Thyroid gland (tissue), 4 donors: ENCODE data around the gene UBR4. TPM values are rescaled to one million over a fixed set of nuclear protein-coding genes. Genes with fewer than 3 reads are reported as not detected.
A peak's percentile ranks its signal among the peaks of the same experiment; 100 is the strongest.

Source experiments
- DNase-seq, 2 donors: peaks; one replicate each; pipeline ENCODE4 v3.0.0-alpha.2; 2019
- H3K27ac ChIP-seq, 3 donors: fragments of 200-600 bp; sonication (generic); 1 replicate in 2 of 3; 2 replicates in 1 of 3; pipeline ENCODE4 v1.5.1; 2016 to 2019; ENCODE audit warnings: mild to moderate bottlenecking in 1 of 3, moderate library complexity in 1 of 3
- H3K27me3 ChIP-seq: fragments of 200-600 bp; sonication (generic); one replicate; pipeline ENCODE4 v1.5.1; 2019
- H3K36me3 ChIP-seq, 2 donors: fragments of 200-600 bp; sonication (generic); one replicate each; pipeline ENCODE4 v1.5.1; 2016 to 2019
- H3K4me1 ChIP-seq, 2 donors: fragments of 200-600 bp; sonication (generic); one replicate each; pipeline ENCODE4 v1.5.1; 2017 to 2019
- H3K4me3 ChIP-seq, 3 donors: fragments of 200-600 bp; sonication (generic); replicated peaks in 1 of 3; 1 replicate in 2 of 3; 2 replicates in 1 of 3; pipeline ENCODE4 v1.5.1; 2016; ENCODE audit warnings: mild to moderate bottlenecking in 1 of 3
- H3K9me3 ChIP-seq: fragments of 200-600 bp; sonication (generic); one replicate; pipeline ENCODE4 v1.5.1; 2017
- CTCF ChIP-seq, 6 experiments: fragments of 200-600 bp in 3 of 6; fragments of 450-650 bp in 3 of 6; sonication (generic) in 3 of 6; IDR thresholded peaks; one replicate each; pipeline ENCODE4 v1.5.1; 2016 to 2019; ENCODE audit warnings: antibody characterized with exemption in 6 of 6, mild to moderate bottlenecking in 2 of 6, inconsistent platforms in 1 of 6, moderate library complexity in 1 of 6
- POLR2A ChIP-seq, 2 donors: fragments of 450-650 bp; IDR thresholded peaks; one replicate each; pipeline ENCODE4 v1.6.1; 2017; ENCODE audit warnings: antibody characterized with exemption in 2 of 2, mild to moderate bottlenecking in 2 of 2, moderate library complexity in 1 of 2
- WGBS, 2 donors: methylation state at CpG; one replicate each; pipeline ENCODE4 v1.1.5; 2017; 5-methylcytosine and 5-hydroxymethylcytosine counted together
- intact Hi-C: fragments of 100-400 bp; cut with DNase I; formaldehyde crosslinking; loops from one replicate; pipeline ENCODE4 v1.15.1; 2023
- total RNA-seq, 4 donors: library from RNA; depleted of rRNA; stranded (reverse); fragments of >200 nt; gene quantifications; one replicate each; pipeline ENCODE4 v1.2.3, GENCODE V29; 2016

UBR4 gene
- total RNA-seq, 4 donors from 2014 or later = 110 to 221 (median 160) TPM

- Histone ChIP-seq H3K9me3 (no peaks in the 10 kb centered on the region), H3K27me3 (no peaks in the 10 kb centered on the region), H3K4me1 (peaks cover 38 to 74% of the 10 kb centered on the region in 2 donors), H3K4me3 (no peak overlapping the region), H3K36me3 (peaks cover 8 to 18% of the 10 kb centered on the region in 2 donors), H3K27ac (peak overlapping the region in 1 of 3 donors; percentile 39)
- TF ChIP-seq CTCF (IDR thresholded peaks at IDR 0.05) (no peak), POLR2A (IDR thresholded peaks at IDR 0.05) (no peak)
- intact Hi-C loops = loop anchor here (5.0 kb wide), 1 partner anchor 153 kb away; no protein-coding TSS in a partner anchor
- WGBS, 2 donors = 46 to 75% methylated on average over 4 to 9 of the region's 9 CpGs
- peak; percentile 56 to 67 for DNase-seq
Measured at GRCh38 chr1:19070197-19070651, 139.8 kb downstream of the UBR4 start.

- intact Hi-C loops = no loop called here
- no peaks in the 10 kb centered on the region for H3K27me3 ChIP-seq
- no peak for TF ChIP-seq POLR2A (IDR thresholded peaks at IDR 0.05)
- TF ChIP-seq CTCF (IDR thresholded peaks at IDR 0.05) = no peak
- peaks cover 34 to 60% of the 10 kb centered on the region in 2 donors for H3K4me1 ChIP-seq
- WGBS, 2 donors = 72 to 73% methylated on average over 10 of the region's 11 CpGs
- H3K9me3 ChIP-seq = no peaks in the 10 kb centered on the region
- peaks cover under 1 to 4% of the 10 kb centered on the region in 2 donors for H3K36me3 ChIP-seq
- peak overlapping the region in 2 of 3 donors; percentile 91 to 97 for H3K27ac ChIP-seq
- DNase-seq = no peak
- no peak overlapping the region for H3K4me3 ChIP-seq
Measured at GRCh38 chr1:19068639-19069276, 141.3 kb downstream of the UBR4 start.

GRCh38 chr1:19067912-19068638, 142.0 kb downstream of the UBR4 start:
- H3K27me3 ChIP-seq = no peaks in the 10 kb centered on the region
- peak overlapping the region; percentile 91 to 97 (median 91) for H3K27ac ChIP-seq
- peaks cover 34 to 54% of the 10 kb centered on the region in 2 donors for H3K4me1 ChIP-seq
- intact Hi-C loops = no loop called here
- no peaks in the 10 kb centered on the region for H3K9me3 ChIP-seq
- DNase-seq = peak in 1 of 2 donors; percentile 45
- no peaks in the 10 kb centered on the region for H3K36me3 ChIP-seq
- TF ChIP-seq CTCF (IDR thresholded peaks at IDR 0.05) (no peak), POLR2A (IDR thresholded peaks at IDR 0.05) (no peak)
- no peak overlapping the region for H3K4me3 ChIP-seq
- WGBS, 2 donors = 70 to 74% methylated on average over 10 to 14 of the region's 14 CpGs

- peak; percentile 69 to 74 for DNase-seq
- intact Hi-C loops = no loop called here
- H3K27ac ChIP-seq = peak overlapping the region; percentile 91 to 97 (median 91)
- H3K27me3 ChIP-seq = no peaks in the 10 kb centered on the region
- peaks cover 34 to 54% of the 10 kb centered on the region in 2 donors for H3K4me1 ChIP-seq
- no peaks in the 10 kb centered on the region for H3K36me3 ChIP-seq
- H3K9me3 ChIP-seq = no peaks in the 10 kb centered on the region
- TF ChIP-seq CTCF (IDR thresholded peaks at IDR 0.05) (no peak), POLR2A (IDR thresholded peaks at IDR 0.05) (no peak)
- H3K4me3 ChIP-seq = no peak overlapping the region
- WGBS, 2 donors = 28% methylated on average over 4 to 15 of the region's 17 CpGs
Measured at GRCh38 chr1:19067182-19067911, 142.7 kb downstream of the UBR4 start.
